Umbilical cord (tissue), 2 donors: ENCODE data around the gene PLK1. TPM values are rescaled to one million over a fixed set of nuclear protein-coding genes. Genes with fewer than 3 reads are reported as not detected.

Source experiments
- DNase-seq: peaks from one replicate; pipeline ENCODE4 v3.0.0-alpha.2; 2015; ENCODE audit warnings: low spot score
- total RNA-seq: library from RNA; depleted of rRNA; stranded (reverse); fragments of >200 nt; gene quantifications from one replicate; pipeline ENCODE4 v1.2.3, GENCODE V29; 2014; ENCODE audit warnings: low replicate concordance; ENCODE audit not compliant: insufficient read depth

Gene PLK1
- total RNA-seq, 1 donor from 2014 or later: 27.4 TPM

GRCh38 chr16:23679274-23679985, 741 bp downstream of the PLK1 start:
- peak; percentile 15 for DNase-seq

- no peak for DNase-seq
Observed at GRCh38 chr16:23679986-23680336, 1.3 kb downstream of the PLK1 start.

GRCh38 chr16:23682181-23682580, 3.5 kb downstream of the PLK1 start:
- no peak for DNase-seq

- DNase-seq: no peak
Observed at GRCh38 chr16:23683487-23683886, 4.8 kb downstream of the PLK1 start.

GRCh38 chr16:23687034-23687808, 8.5 kb downstream of the PLK1 start:
- DNase-seq: no peak

- DNase-seq: no peak
Observed at GRCh38 chr16:23689442-23690187, 10.9 kb downstream of the PLK1 start.

- DNase-seq: no peak
Observed at GRCh38 chr16:23690771-23691482, 12.2 kb downstream of the PLK1 start.

- DNase-seq: no peak
Observed at GRCh38 chr16:23691483-23692189, 12.9 kb downstream of the PLK1 start.

- no peak for DNase-seq
Observed at GRCh38 chr16:23692190-23692837, 13.6 kb downstream of the PLK1 start.

- DNase-seq: no peak
Observed at GRCh38 chr16:23694265-23694643, 15.6 kb downstream of the PLK1 start.

GRCh38 chr16:23694644-23695373, 16.1 kb downstream of the PLK1 start:
- DNase-seq: peak; percentile 34

GRCh38 chr16:23695756-23696155, 17.1 kb downstream of the PLK1 start:
- DNase-seq: no peak

- no peak for DNase-seq
Observed at GRCh38 chr16:23699100-23699499, 20.4 kb downstream of the PLK1 start.

GRCh38 chr16:23700093-23700492, 21.4 kb downstream of the PLK1 start:
- DNase-seq: no peak

GRCh38 chr16:23700509-23700908, 21.8 kb downstream of the PLK1 start:
- no peak for DNase-seq

GRCh38 chr16:23701045-23701444, 22.4 kb downstream of the PLK1 start:
- no peak for DNase-seq

- no peak for DNase-seq
Observed at GRCh38 chr16:23702951-23703350, 24.3 kb downstream of the PLK1 start.

- no peak for DNase-seq
Observed at GRCh38 chr16:23704772-23705516, 26.3 kb downstream of the PLK1 start.

- DNase-seq: no peak
Observed at GRCh38 chr16:23705517-23705902, 26.8 kb downstream of the PLK1 start.
